Measurements from ENCODE around the gene GFY. TPM values are rescaled to one million over a fixed set of nuclear protein-coding genes. Genes with fewer than 3 reads are reported as not detected.

GFY gene
- total and polyA plus RNA-seq, 10 of the 15 experiments (the other 5 are each of a cell fraction or from before 2014, with no cell fraction given): 0.05 TPM; not detected in 9

DNA sequence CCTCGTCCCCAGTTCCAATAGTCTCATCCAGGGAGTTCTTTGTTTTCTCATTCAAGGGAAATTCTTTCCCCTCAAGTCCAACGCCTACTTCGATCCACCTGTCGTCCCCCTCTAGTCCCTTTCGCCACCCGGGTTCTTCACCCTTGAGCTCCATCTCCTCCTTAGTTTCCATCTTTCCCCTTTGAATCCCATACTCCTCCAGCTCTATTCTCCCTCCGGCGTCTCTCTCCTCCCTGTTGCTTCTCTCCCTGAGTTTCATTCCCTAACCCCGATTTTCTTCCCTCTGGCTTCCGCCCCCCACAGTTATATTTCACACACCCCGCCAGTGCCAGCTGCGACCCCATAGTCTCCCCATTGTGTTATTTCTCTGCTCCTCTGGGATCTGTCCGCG is 16.8 kb downstream of the GFY start:
- ChIA-PET POLR2A (interaction anchor here (1.1 to 1.5 kb wide), 2 partner anchors 29 to 51 kb away, joined by 3 to 4 read pairs; no protein-coding TSS in a partner anchor), RAD21 (ENCODE audit: unreplicated experiment) (interaction anchor here (1.0 to 1.8 kb wide), 3 partner anchors 33 to 200 kb away, joined by 3 to 15 read pairs (median 3); partner anchors contain the start of gene SCAF1), SMC1A (ENCODE audit: uncharacterized antibody, unreplicated experiment) (interaction anchor here (0.6 to 1.9 kb wide), 4 partner anchors 28 to 216 kb away, joined by 3 to 5 read pairs (median 4); no protein-coding TSS in a partner anchor), CTCF (interaction anchor here (0.8 to 4.9 kb wide), 6 partner anchors 25 to 217 kb away, joined by 3 to 47 read pairs (median 6); no protein-coding TSS in a partner anchor)
- Histone ChIP-seq H4K20me1 (ENCODE audit: control insufficient read depth, insufficient read depth) (no peaks in the 10 kb centered on the region), H3K9ac (ENCODE audit: control insufficient read depth, insufficient read depth, low read length) (no peak overlapping the region), H3K36me3 (ENCODE audit: control insufficient read depth in 2 of 2, insufficient read depth in 2 of 2, low read length in 1 of 2) (peaks cover 0 to 3% of the 10 kb centered on the region in 2 experiments; a peak in 1 of 4 replicates), H3K79me2 (ENCODE audit: control insufficient read depth, insufficient read depth, low read length) (no peaks in the 10 kb centered on the region), H3K4me1 (ENCODE audit: control insufficient read depth, insufficient read depth, low read length) (no peaks in the 10 kb centered on the region), H3K27ac (ENCODE audit: control insufficient read depth, insufficient read depth) (no peak overlapping the region), H3K27me3 (replicated peaks in 1 of 2; ENCODE audit: control insufficient read depth in 2 of 2, insufficient read depth in 2 of 2, low read length in 1 of 2) (peaks cover 9 to 24% of the 10 kb centered on the region in 2 experiments), H3K9me3 (replicated peaks; ENCODE audit: control insufficient read depth, insufficient read depth, low read length) (no peaks in the 10 kb centered on the region), H3K4me3 (no peak overlapping the region), H3K4me2 (ENCODE audit: control insufficient read depth, insufficient read depth) (no peak overlapping the region; the same call in 1 of the 2 replicates), H2AFZ (ENCODE audit: control insufficient read depth, low read depth, low read length) (no peak overlapping the region)
- ATAC-seq: no peak
- no peak for DNase-seq (ENCODE audit: low read depth, low spot score)
- intact Hi-C loops (cut with micrococcal nuclease; ENCODE audit: unreplicated experiment) (no loop called here), in situ Hi-C loops (cut with MboI) (no loop called here)
- BruUV-seq (replicated peaks): no TSS peak
- TF ChIP-seq GATAD2B (conservative IDR thresholded peaks at IDR 0.05; ENCODE audit: low read depth) (no peak), MTA3 (IDR thresholded peaks at IDR 0.05; ENCODE audit: borderline replicate concordance, low read length) (no peak), FOS (IDR thresholded peaks at IDR 0.05; ENCODE audit: borderline replicate concordance, extremely low read depth, insufficient read length) (no peak), YBX1 (IDR thresholded peaks at IDR 0.05) (no peak), SREBF2 (IDR thresholded peaks at IDR 0.05; ENCODE audit: low read length) (no peak), IKZF2 (IDR thresholded peaks at IDR 0.05) (no peak), ZNF384 (IDR thresholded peaks at IDR 0.05; ENCODE audit: borderline replicate concordance, low read depth, low read length) (no peak), HDAC2 (IDR thresholded peaks at IDR 0.05) (no peak), STAT3 (IDR thresholded peaks at IDR 0.05; ENCODE audit: low read depth, low read length) (no peak), DPF2 (IDR thresholded peaks at IDR 0.05) (no peak), CREB1 (IDR thresholded peaks at IDR 0.05; ENCODE audit: low read depth) (no peak), PML (IDR thresholded peaks at IDR 0.05; ENCODE audit: low read length) (no peak), SREBF1 (IDR thresholded peaks at IDR 0.05; ENCODE audit: low read length) (no peak)
- TF ChIP-seq, protein P1, sequence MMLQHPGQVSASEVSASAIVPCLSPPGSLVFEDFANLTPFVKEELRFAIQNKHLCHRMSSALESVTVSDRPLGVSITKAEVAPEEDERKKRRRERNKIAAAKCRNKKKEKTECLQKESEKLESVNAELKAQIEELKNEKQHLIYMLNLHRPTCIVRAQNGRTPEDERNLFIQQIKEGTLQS (IDR thresholded peaks at IDR 0.05; ENCODE audit: borderline replicate concordance, extremely low read depth, low read depth, low read length): no peak
- TF ChIP-seq, protein P2, sequence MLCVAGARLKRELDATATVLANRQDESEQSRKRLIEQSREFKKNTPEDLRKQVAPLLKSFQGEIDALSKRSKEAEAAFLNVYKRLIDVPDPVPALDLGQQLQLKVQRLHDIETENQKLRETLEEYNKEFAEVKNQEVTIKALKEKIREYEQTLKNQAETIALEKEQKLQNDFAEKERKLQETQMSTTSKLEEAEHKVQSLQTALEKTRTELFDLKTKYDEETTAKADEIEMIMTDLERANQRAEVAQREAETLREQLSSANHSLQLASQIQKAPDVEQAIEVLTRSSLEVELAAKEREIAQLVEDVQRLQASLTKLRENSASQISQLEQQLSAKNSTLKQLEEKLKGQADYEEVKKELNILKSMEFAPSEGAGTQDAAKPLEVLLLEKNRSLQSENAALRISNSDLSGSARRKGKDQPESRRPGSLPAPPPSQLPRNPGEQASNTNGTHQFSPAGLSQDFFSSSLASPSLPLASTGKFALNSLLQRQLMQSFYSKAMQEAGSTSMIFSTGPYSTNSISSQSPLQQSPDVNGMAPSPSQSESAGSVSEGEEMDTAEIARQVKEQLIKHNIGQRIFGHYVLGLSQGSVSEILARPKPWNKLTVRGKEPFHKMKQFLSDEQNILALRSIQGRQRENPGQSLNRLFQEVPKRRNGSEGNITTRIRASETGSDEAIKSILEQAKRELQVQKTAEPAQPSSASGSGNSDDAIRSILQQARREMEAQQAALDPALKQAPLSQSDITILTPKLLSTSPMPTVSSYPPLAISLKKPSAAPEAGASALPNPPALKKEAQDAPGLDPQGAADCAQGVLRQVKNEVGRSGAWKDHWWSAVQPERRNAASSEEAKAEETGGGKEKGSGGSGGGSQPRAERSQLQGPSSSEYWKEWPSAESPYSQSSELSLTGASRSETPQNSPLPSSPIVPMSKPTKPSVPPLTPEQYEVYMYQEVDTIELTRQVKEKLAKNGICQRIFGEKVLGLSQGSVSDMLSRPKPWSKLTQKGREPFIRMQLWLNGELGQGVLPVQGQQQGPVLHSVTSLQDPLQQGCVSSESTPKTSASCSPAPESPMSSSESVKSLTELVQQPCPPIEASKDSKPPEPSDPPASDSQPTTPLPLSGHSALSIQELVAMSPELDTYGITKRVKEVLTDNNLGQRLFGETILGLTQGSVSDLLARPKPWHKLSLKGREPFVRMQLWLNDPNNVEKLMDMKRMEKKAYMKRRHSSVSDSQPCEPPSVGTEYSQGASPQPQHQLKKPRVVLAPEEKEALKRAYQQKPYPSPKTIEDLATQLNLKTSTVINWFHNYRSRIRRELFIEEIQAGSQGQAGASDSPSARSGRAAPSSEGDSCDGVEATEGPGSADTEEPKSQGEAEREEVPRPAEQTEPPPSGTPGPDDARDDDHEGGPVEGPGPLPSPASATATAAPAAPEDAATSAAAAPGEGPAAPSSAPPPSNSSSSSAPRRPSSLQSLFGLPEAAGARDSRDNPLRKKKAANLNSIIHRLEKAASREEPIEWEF (IDR thresholded peaks at IDR 0.05; ENCODE audit: insufficient replicate concordance, low read depth, low read length): no peak
- WGBS (ENCODE audit: insufficient coverage, insufficient replicate concordance, low lambda C conversion rate, missing lambda C conversion rate): 69% methylated on average over 13 of the region's 14 CpGs
- no peak for FAIRE-seq

Data from GM12878 (cell line).